GM21619 (cell line): ENCODE results near the gene CLSTN3.
A peak's percentile ranks its signal among the peaks of the same experiment; 100 is the strongest.

Experiments
- ATAC-seq: cut with Tn5 transposase; IDR thresholded peaks from one replicate; pipeline ENCODE4 v1.9.1; 2021; ENCODE audit not compliant: unreplicated experiment

CLSTN3 gene

GRCh38 chr12:7129872-7130691 lies at the start of gene CLSTN3:
Gene CLSTN3, plus strand, starts transcription at chr12:7130371. Its CDS starts 278 bp downstream, at chr12:7130649.
- peak; percentile 68 for ATAC-seq

GRCh38 chr12:7081037-7081436 lies 49.1 kb upstream of the CLSTN3 start:
- ATAC-seq = no peak

GRCh38 chr12:7083125-7083524 lies 47.0 kb upstream of the CLSTN3 start:
- no peak for ATAC-seq

- no peak for ATAC-seq
These were observed 40.8 kb upstream of the CLSTN3 start for GRCh38 chr12:7089196-7089871.

DNA sequence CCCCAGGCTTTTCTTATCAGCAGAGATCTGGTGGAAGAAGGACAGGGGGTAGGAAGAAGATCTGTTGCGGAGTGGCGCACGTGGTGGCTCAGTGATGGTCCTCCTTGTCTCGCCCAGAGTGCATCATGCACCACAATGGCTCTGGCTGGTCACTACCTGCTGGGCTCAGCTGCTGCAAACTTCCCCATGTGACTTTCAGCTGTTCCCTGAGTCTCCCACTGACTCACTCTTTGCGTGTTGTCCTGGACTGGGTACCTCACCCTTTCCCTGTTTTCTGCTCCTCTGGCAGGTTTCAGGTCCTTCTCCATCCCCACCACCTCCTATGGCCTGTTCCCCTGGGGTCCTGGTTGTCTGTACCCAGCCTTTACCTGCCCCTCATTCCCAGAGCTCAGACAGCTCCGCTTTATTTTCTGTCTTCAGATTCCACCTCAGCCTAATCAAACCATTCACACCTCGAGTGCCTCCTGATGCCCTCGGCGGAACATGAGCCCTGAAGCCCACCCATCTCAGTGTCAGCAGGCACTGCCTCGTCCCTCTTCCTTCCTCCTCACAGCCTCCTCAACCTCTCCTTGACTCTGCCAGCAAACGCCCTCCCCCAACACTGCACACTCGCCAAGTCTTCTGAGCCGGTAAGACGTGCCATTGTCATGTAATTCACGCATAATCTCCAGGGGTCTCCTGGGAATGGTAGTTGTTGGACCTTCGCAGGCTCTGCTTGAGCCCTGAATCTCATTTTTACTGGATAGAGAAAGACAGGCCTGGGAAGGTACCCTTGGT lies 39.8 kb upstream of the CLSTN3 start:
- ATAC-seq = no peak

DNA sequence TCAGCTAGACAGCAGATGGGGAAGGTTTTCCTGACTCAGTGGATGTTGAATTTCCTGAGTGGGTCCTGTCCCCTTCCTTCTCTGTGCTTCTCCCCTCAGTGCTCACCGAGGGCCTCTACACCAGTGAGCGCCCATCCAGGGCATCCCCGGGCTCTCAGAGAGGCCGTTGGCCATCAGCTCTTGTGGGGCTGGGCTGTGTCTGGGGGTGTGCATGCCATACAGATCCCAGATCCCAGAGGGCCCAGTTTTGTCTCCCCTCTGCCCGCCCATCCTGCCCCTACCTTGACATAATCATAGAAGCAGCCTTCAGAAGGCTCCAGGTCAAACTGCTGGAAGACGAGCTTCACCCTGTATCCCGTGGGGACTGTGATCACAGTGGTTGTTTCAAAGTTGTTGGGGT lies 39.0 kb upstream of the CLSTN3 start:
- no peak for ATAC-seq

- no peak for ATAC-seq
These were observed 38.4 kb upstream of the CLSTN3 start for GRCh38 chr12:7091660-7092228.

DNA sequence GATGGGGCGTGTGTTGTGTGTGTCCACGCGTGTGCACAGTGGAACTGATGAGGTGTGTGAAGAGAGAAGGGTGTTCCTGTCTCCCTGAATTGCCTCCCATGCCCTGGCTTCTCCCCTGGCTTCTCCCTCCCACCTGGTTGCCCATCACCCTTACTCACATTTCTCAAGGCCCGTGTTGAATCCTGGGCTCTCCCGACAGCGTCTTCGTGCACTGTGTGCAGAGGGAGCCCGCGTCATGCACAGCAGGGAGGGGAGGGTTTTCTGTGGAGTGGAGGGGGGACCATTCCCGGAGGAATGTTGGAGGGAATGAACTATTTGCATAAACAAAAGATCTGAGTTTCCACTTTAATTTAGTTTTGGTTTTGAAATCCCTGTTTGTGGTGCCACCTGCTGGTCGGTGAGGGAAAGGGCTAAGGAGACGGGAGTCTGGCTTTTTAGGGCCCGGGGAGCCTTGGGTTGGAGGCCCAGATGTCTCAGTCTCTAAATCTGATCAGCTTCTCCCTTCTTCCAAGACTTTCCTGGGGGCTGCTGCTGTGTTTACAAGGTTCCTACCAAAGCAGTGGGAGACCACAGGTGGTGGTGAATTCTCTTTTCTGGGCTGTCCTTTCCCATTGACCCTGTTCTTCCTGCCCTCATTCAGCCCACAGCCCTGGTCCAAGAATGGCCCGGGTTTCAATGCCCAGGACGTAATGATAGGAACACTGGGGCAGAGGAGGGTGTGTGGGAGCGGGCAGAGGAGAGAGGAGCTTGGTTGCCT lies 37.8 kb upstream of the CLSTN3 start, which contains the start of gene C1R:
C1R (minus strand) TSS at position 217 of the 757 bp plus-strand sequence; CDS start at position 160, 57 bp downstream.
- no peak for ATAC-seq

GRCh38 chr12:7092986-7093460 lies 37.1 kb upstream of the CLSTN3 start:
- ATAC-seq = no peak

DNA sequence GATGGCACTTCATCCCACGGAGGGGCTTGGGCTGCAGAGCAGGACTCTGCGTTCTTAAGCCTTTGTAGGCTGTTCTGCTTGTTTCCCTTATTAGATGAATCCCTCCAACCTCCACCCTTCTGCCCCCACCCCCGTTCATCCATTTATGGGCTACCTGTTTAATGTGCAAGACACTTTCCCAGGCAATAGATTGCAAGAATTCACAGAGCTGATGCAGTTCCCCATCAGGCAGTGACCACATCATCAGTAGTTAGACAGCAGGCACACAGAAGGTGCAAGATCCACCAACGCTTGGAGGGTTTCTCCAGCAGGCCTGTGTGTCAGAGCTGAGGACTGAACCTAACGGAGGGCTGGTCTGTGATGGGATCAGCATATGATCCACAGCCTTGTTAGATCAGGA lies 36.7 kb upstream of the CLSTN3 start:
- no peak for ATAC-seq

GRCh38 chr12:7093892-7094291 lies 36.3 kb upstream of the CLSTN3 start:
- no peak for ATAC-seq

DNA sequence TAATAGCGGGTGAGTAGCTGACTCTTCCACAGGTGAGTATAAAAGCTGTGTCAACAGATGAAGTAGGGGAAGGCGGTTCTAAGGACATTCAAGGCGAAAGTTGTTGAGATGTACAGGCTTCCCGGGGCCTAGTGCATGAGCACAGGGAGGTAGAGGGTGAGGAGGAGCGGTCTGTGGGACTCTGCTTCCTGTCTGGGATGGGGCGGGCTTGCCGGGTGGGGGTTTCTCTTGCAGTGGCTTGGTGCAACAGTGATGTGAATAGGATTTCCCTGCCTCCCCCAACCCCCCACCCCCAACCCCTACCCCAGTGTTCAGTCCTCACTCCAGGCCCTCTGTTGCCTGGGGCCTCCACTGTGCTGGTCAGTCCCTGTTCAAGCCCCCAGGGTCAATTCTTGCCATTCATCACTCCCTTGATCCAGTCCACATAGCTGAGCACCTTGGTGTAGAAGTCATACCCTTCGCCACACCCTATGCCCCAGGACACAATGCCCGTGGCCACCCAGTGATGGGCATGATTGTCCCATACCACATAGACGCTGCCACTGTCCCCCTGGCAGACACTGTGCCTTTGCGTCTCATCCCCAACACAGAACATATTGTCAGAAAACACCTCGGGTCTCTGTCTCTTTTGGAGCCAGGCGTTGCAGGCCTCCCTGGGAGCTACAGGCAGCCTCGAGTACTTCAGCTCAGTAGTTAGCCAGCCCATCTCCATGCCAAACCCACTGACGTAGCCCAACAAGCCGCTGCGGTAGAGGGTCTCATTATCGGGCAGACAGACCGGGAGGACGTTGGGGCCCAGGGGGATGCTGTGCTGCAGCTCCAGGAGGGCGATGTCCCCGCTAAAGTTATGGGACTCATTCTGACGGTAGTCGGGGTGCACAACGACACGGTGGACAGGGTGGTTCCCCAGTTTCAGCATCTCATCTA lies 33.9 kb upstream of the CLSTN3 start:
- ATAC-seq = no peak

- no peak for ATAC-seq
These were observed 33.2 kb upstream of the CLSTN3 start for GRCh38 chr12:7096979-7097378.

- no peak for ATAC-seq
These were observed 30.7 kb upstream of the CLSTN3 start for GRCh38 chr12:7099290-7099996.

GRCh38 chr12:7100239-7100638 lies 29.9 kb upstream of the CLSTN3 start:
- no peak for ATAC-seq

- ATAC-seq = no peak
These were observed 29.0 kb upstream of the CLSTN3 start for GRCh38 chr12:7101047-7101693.

DNA sequence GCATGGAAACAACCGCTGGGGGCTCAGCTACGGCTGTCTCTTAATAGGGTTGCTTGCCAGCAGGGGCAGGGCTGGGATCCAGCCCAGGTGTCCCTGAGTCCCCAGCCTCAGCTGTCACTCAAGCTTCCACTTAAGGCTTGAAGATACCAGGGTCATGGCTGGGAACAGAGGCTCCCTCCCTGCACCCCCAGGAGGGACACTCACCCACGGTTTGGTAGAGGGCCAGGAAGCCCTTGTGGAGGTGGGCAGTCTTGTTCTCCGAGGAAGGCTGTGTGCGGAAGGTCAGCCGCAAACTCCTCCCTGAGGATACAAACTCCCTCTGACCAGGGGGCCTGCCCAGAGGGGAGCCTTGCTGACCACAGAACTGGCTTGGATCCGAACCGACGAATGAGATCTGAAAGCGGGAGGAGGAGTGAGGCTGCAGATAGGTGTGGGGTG lies 28.5 kb upstream of the CLSTN3 start:
- ATAC-seq = no peak

DNA sequence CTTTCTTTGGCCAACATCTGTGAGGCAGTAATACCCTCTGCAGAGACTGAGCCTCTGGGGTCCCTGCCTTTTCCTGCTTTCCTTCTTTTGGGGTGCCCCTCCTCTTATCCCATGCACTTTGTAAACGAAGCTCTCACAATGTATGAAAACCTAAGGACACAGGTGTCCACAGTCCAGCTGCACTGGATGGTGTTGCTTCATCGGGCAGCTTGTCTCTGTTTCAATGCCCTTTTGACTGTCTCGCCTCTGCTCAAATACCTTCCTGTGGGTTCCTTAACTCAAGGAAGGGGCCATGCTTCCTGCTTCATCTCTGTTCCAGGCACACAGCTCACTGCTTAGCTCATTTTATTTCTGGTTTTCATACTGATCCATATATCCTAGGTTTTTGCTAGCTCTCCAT lies 27.6 kb upstream of the CLSTN3 start:
- no peak for ATAC-seq
